ENCODE measurements around the gene CAPG.

CAPG gene

GRCh38 chr2:85371045-85371444, 39.1 kb downstream of the CAPG start:
- Histone ChIP-seq H3K4me2 (ENCODE audit: low read depth, low read length, poor library complexity, severe bottlenecking) (no peak overlapping the region), H3K36me3 (ENCODE audit: insufficient read depth, low read length) (no peaks in the 10 kb centered on the region), H3K4me3 (ENCODE audit: low read length, poor library complexity, severe bottlenecking) (no peak overlapping the region), H3F3A (ENCODE audit: low read depth) (no peaks in the 10 kb centered on the region), H3K9ac (ENCODE audit: low read depth, low read length, poor library complexity, severe bottlenecking) (no peak overlapping the region), H3K9me3 (ENCODE audit: insufficient read depth, low read depth, low read length) (no peaks in the 10 kb centered on the region), H3K9me2 (replicated peaks; ENCODE audit: low read depth, low read length) (no peaks in the 10 kb centered on the region), H4K20me1 (ENCODE audit: insufficient read depth, low read length, poor library complexity, severe bottlenecking) (no peaks in the 10 kb centered on the region), H3K27me3 (ENCODE audit: insufficient read depth, low read length, poor library complexity, severe bottlenecking) (no peaks in the 10 kb centered on the region), H3K4me1 (ENCODE audit: insufficient read depth, low read length, poor library complexity, severe bottlenecking) (no peaks in the 10 kb centered on the region), H3K79me2 (ENCODE audit: insufficient read depth, low read length) (no peaks in the 10 kb centered on the region), H2AFZ (ENCODE audit: low read length) (no peak overlapping the region)
- TF ChIP-seq CTCF (conservative IDR thresholded peaks at IDR 0.05; ENCODE audit: low read length) (no peak), EZH2phosphoT487 (IDR thresholded peaks at IDR 0.05; ENCODE audit: borderline replicate concordance) (no peak)

DNA sequence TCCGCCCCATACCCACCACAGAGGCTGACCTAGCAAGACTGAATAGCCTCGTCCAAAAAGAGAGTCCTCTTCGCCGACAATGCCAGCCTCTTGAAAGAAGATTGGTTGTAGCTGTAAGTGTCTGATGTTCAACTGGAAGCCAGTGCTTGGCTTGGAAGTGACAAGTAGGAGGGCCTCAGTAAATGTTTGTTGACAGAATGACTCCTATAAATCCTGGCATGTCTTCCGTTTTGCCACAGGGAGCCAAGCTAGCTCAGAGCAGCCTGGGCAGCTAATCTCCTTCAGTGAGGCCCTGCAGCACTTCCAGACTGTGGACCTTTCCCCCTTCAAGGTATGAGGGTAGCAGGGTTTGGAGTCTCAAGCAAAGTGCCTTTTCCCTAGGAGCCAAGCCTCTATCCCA, 40.7 kb downstream of the CAPG start:
- H3K9me2 ChIP-seq (replicated peaks; ENCODE audit: low read depth, low read length), result no peaks in the 10 kb centered on the region
- H3K9me3 ChIP-seq (ENCODE audit: insufficient read depth, low read depth, low read length), result no peaks in the 10 kb centered on the region
- H3K4me3 ChIP-seq (ENCODE audit: low read length, poor library complexity, severe bottlenecking), result no peak overlapping the region
- no peak overlapping the region for H2AFZ ChIP-seq (ENCODE audit: low read length)
- no peaks in the 10 kb centered on the region for H3F3A ChIP-seq (ENCODE audit: low read depth)
- TF ChIP-seq CTCF (conservative IDR thresholded peaks at IDR 0.05; ENCODE audit: low read length) (no peak), EZH2phosphoT487 (IDR thresholded peaks at IDR 0.05; ENCODE audit: borderline replicate concordance) (no peak)
- H3K79me2 ChIP-seq (ENCODE audit: insufficient read depth, low read length), result no peaks in the 10 kb centered on the region
- H3K9ac ChIP-seq (ENCODE audit: low read depth, low read length, poor library complexity, severe bottlenecking), result no peak overlapping the region
- no peaks in the 10 kb centered on the region for H3K4me1 ChIP-seq (ENCODE audit: insufficient read depth, low read length, poor library complexity, severe bottlenecking)
- H3K4me2 ChIP-seq (ENCODE audit: low read depth, low read length, poor library complexity, severe bottlenecking), result no peak overlapping the region
- no peaks in the 10 kb centered on the region for H3K27me3 ChIP-seq (ENCODE audit: insufficient read depth, low read length, poor library complexity, severe bottlenecking)
- no peaks in the 10 kb centered on the region for H3K36me3 ChIP-seq (ENCODE audit: insufficient read depth, low read length)
- no peaks in the 10 kb centered on the region for H4K20me1 ChIP-seq (ENCODE audit: insufficient read depth, low read length, poor library complexity, severe bottlenecking)

GRCh38 chr2:85368921-85369320, 41.2 kb downstream of the CAPG start:
- no peaks in the 10 kb centered on the region for H3K9me2 ChIP-seq (replicated peaks; ENCODE audit: low read depth, low read length)
- no peaks in the 10 kb centered on the region for H3K9me3 ChIP-seq (ENCODE audit: insufficient read depth, low read depth, low read length)
- H3F3A ChIP-seq (ENCODE audit: low read depth), result no peaks in the 10 kb centered on the region
- H3K79me2 ChIP-seq (ENCODE audit: insufficient read depth, low read length), result no peaks in the 10 kb centered on the region
- H4K20me1 ChIP-seq (ENCODE audit: insufficient read depth, low read length, poor library complexity, severe bottlenecking), result no peaks in the 10 kb centered on the region
- no peaks in the 10 kb centered on the region for H3K27me3 ChIP-seq (ENCODE audit: insufficient read depth, low read length, poor library complexity, severe bottlenecking)
- no peaks in the 10 kb centered on the region for H3K4me1 ChIP-seq (ENCODE audit: insufficient read depth, low read length, poor library complexity, severe bottlenecking)
- no peak overlapping the region for H3K4me2 ChIP-seq (ENCODE audit: low read depth, low read length, poor library complexity, severe bottlenecking)
- no peaks in the 10 kb centered on the region for H3K36me3 ChIP-seq (ENCODE audit: insufficient read depth, low read length)
- no peak overlapping the region for H2AFZ ChIP-seq (ENCODE audit: low read length)
- H3K9ac ChIP-seq (ENCODE audit: low read depth, low read length, poor library complexity, severe bottlenecking), result no peak overlapping the region
- TF ChIP-seq EZH2phosphoT487 (IDR thresholded peaks at IDR 0.05; ENCODE audit: borderline replicate concordance) (no peak), CTCF (conservative IDR thresholded peaks at IDR 0.05; ENCODE audit: low read length) (no peak)
- no peak overlapping the region for H3K4me3 ChIP-seq (ENCODE audit: low read length, poor library complexity, severe bottlenecking)

Data from Loucy (cell line).